PC-9 (cell line): Measurements from ENCODE around the gene FICD. TPM values are rescaled to one million over a fixed set of nuclear protein-coding genes. Genes with fewer than 3 reads are reported as not detected.

Experiments
- Bru-seq: library from RNA; stranded (reverse); fragments of 400-500 nt; gene quantifications from one replicate; lab custom pipeline; 2021; lab: Mats Ljungman, UMichigan
- BruChase-seq, 2 experiments: library from RNA; stranded (reverse); fragments of 400-500 nt; gene quantifications; one replicate each; lab custom pipeline; 2021; lab: Mats Ljungman, UMichigan
- BruUV-seq: library from RNA; stranded (reverse); fragments of 400-500 nt; replicated peaks from 2 replicates; lab custom pipeline; 2021; lab: Mats Ljungman, UMichigan
- CTCF ChIA-PET: fragments of 300-600 bp; sonication (Branson Sonifier 250); formaldehyde crosslinking; loops from one replicate; lab custom pipeline; 2022; ENCODE audit warnings: antibody characterized with exemption; lab: Charles Lee
- POLR2A ChIA-PET: fragments of 300-600 bp; sonication (Branson Sonifier 250); formaldehyde crosslinking; loops from one replicate; lab custom pipeline; 2022; ENCODE audit warnings: antibody characterized with exemption; ENCODE audit not compliant: unreplicated experiment; lab: Charles Lee
- DNase-seq, 2 experiments: peaks; one replicate each; pipeline versions ENCODE4 v3.0.0 to v3.0.0-alpha.2; 2015 to 2022; ENCODE audit warnings: mixed read lengths in 1 of 2
- H2AFZ ChIP-seq: fragments of 200-600 bp; sonication (generic); 2 replicates; pipeline ENCODE4 v1.8.1; 2017; ENCODE audit warnings: antibody characterized with exemption
- H3F3A ChIP-seq: fragments of 200-600 bp; sonication (generic); 2 replicates; pipeline ENCODE4 v1.8.1; 2017; ENCODE audit warnings: antibody characterized with exemption, mild to moderate bottlenecking, low read depth; ENCODE audit not compliant: insufficient read depth
- H3K27ac ChIP-seq: fragments of 200-600 bp; sonication (generic); 2 replicates; pipeline ENCODE4 v1.6.1; 2016; ENCODE audit warnings: mixed run types
- H3K27me3 ChIP-seq: fragments of 200-600 bp; sonication (generic); 2 replicates; pipeline ENCODE4 v1.6.1; 2016; ENCODE audit warnings: low read depth, mixed run types; ENCODE audit not compliant: insufficient read depth
- H3K36me3 ChIP-seq: fragments of 200-600 bp; sonication (generic); 2 replicates; pipeline ENCODE4 v1.6.1; 2016; ENCODE audit warnings: low read depth, mixed run types
- H3K4me1 ChIP-seq: fragments of 200-600 bp; sonication (generic); replicated peaks from 2 replicates; pipeline ENCODE4 v1.6.1; 2016; ENCODE audit warnings: mixed run types; ENCODE audit not compliant: insufficient read depth
- H3K4me2 ChIP-seq: fragments of 200-600 bp; sonication (generic); 2 replicates; pipeline ENCODE4 v1.6.1; 2017; ENCODE audit warnings: mixed run types
- H3K4me3 ChIP-seq: fragments of 200-600 bp; sonication (generic); 2 replicates; pipeline ENCODE4 v1.6.1; 2016; ENCODE audit warnings: mixed run types
- H3K79me2 ChIP-seq: fragments of 200-600 bp; sonication (generic); 2 replicates; pipeline ENCODE4 v1.6.1; 2017; ENCODE audit warnings: low read depth, mixed run types
- H3K9me2 ChIP-seq: fragments of 200-600 bp; sonication (generic); 2 replicates; pipeline ENCODE4 v1.8.1; 2017; ENCODE audit warnings: mild to moderate bottlenecking; ENCODE audit not compliant: insufficient read depth
- H3K9me3 ChIP-seq: fragments of 200-600 bp; sonication (generic); 2 replicates; pipeline ENCODE4 v1.8.1; 2016; ENCODE audit warnings: low read depth; ENCODE audit not compliant: insufficient read depth
- H4K20me1 ChIP-seq: fragments of 200-600 bp; sonication (generic); 2 replicates; pipeline ENCODE4 v1.8.1; 2017; ENCODE audit not compliant: insufficient read depth
- EZH2 ChIP-seq: fragments of 200-600 bp; sonication (generic); IDR thresholded peaks from 2 replicates; pipeline ENCODE4 v1.8.0; 2017; ENCODE audit warnings: antibody characterized with exemption, low read depth
- intact Hi-C: fragments of 100-400 bp; cut with micrococcal nuclease; formaldehyde crosslinking; loops from one replicate; pipeline ENCODE4 v1.10.0; 2022; ENCODE audit not compliant: unreplicated experiment
- long read RNA-seq: library from polyadenylated mRNA; stranded (forward); transcript quantifications from one replicate; pipeline ENCODE4 v2.0.0, GENCODE V29; 2022
- total RNA-seq: library from RNA; stranded (reverse); gene quantifications from 2 replicates; pipeline ENCODE4 v1.2.3, GENCODE V29; 2021
- TF ChIP-seq, protein P1 (sequence below): fragments of 200-600 bp; sonication (generic); conservative IDR thresholded peaks from 2 replicates; pipeline ENCODE4 v1.6.1; 2017; ENCODE audit warnings: mixed run types, antibody characterized with exemption, mild to moderate bottlenecking, moderate library complexity

The FICD gene
- total RNA-seq (1.9 and 3.2 TPM in 2 replicates), Bru-seq, nascent RNA (percentile 47 among the genes with signal in this experiment), BruChase-seq, experiment 1, labeled RNA remaining after a 2-hour chase (percentile 53 among the genes with signal in this experiment), BruChase-seq, experiment 2, labeled RNA remaining after a 6-hour chase (percentile 31 among the genes with signal in this experiment)
- long read RNA-seq, transcript FICD-204 (3 exons, 3,347 nt): major isoform, 5 of 6 reads
- long read RNA-seq, partial matches to known transcripts: 0 of 6 reads
- long read RNA-seq, other reads (novel, unspliced or antisense): 1 of 6 reads

GRCh38 chr12:108514973-108515814 is at the start of gene FICD:
Gene FICD, plus strand, starts transcription at chr12:108515277. Its CDS starts 1,696 bp downstream, at chr12:108516973.
- intact Hi-C loops: loop anchor here (1.0 to 10.0 kb wide), 4 partner anchors 100 to 598 kb away; partner anchors contain the start of gene ALKBH2
- H2AFZ ChIP-seq: peak within 1 kb of the TSS; percentile 75

DNA sequence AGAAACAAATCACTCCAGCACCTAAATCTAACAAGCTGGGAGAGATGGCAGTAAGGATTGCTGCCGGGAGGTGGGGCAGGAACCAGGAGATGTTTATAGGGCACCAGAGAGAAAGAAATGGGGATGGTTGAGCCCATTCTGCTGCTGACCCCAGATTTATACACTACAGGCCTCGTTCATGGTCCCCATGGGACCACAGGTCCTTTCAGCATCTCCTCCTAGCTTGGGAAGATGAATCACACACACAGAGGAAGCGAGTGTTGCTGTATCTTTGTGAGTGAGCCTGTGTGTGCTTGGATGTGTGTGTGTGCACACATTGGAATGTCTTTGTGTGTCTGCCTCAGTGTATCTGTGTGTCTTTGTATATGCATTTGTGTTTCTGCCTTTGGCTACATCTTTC is 49.7 kb upstream of the FICD start:
- H3K9me2 ChIP-seq: no peaks in the 10 kb centered on the region
- no peaks in the 10 kb centered on the region for H3K79me2 ChIP-seq
- POLR2A ChIA-PET: no interaction called here
- H3F3A ChIP-seq: no peaks in the 10 kb centered on the region
- H4K20me1 ChIP-seq: no peaks in the 10 kb centered on the region
- intact Hi-C loops: no loop called here
- no TSS peak for BruUV-seq
- TF ChIP-seq, protein P1, sequence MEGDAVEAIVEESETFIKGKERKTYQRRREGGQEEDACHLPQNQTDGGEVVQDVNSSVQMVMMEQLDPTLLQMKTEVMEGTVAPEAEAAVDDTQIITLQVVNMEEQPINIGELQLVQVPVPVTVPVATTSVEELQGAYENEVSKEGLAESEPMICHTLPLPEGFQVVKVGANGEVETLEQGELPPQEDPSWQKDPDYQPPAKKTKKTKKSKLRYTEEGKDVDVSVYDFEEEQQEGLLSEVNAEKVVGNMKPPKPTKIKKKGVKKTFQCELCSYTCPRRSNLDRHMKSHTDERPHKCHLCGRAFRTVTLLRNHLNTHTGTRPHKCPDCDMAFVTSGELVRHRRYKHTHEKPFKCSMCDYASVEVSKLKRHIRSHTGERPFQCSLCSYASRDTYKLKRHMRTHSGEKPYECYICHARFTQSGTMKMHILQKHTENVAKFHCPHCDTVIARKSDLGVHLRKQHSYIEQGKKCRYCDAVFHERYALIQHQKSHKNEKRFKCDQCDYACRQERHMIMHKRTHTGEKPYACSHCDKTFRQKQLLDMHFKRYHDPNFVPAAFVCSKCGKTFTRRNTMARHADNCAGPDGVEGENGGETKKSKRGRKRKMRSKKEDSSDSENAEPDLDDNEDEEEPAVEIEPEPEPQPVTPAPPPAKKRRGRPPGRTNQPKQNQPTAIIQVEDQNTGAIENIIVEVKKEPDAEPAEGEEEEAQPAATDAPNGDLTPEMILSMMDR: no peak
- TF ChIP-seq EZH2: no peak
- H3K4me1 ChIP-seq: no peaks in the 10 kb centered on the region
- H2AFZ ChIP-seq: no peak overlapping the region
- no peak overlapping the region for H3K27ac ChIP-seq
- H3K4me2 ChIP-seq: no peak overlapping the region
- H3K27me3 ChIP-seq: peaks cover 42% of the 10 kb centered on the region
- no peak overlapping the region for H3K4me3 ChIP-seq
- H3K36me3 ChIP-seq: no peaks in the 10 kb centered on the region
- DNase-seq: no peak
- CTCF ChIA-PET: no interaction called here
- H3K9me3 ChIP-seq: no peaks in the 10 kb centered on the region

More at GRCh38 chr12:108514973-108515814, at the start of gene FICD:
- ChIA-PET POLR2A (no interaction called here), CTCF (interaction anchor here (0.6 kb wide), 1 partner anchor 129 kb away, joined by 4 read pairs; no protein-coding TSS in a partner anchor)
- Histone ChIP-seq H3K4me1 (peaks cover 11% of the 10 kb centered on the region; the same call in 1 of the 2 replicates), H3K79me2 (no peaks in the 10 kb centered on the region; the same call in 1 of the 2 replicates), H3K36me3 (peaks cover 4% of the 10 kb centered on the region), H3K27ac (0 out of 2 replicates have a peak within 1 kb of the TSS, but pooled peaks have one; percentile 23), H3K27me3 (no peaks in the 10 kb centered on the region), H3F3A (peaks cover 7% of the 10 kb centered on the region; the same call in 1 of the 2 replicates), H3K9me3 (no peaks in the 10 kb centered on the region), H3K9me2 (no peaks in the 10 kb centered on the region), H4K20me1 (peaks cover 7% of the 10 kb centered on the region; the same call in 1 of the 2 replicates), H3K4me3 (peak within 1 kb of the TSS; percentile 80), H3K4me2 (peak within 1 kb of the TSS; percentile 76)
- DNase-seq: peak; percentile 96 to 99
- TF ChIP-seq EZH2: no peak
- TF ChIP-seq, protein P1: no peak
- TSS peak; percentile 53 for BruUV-seq

DNA sequence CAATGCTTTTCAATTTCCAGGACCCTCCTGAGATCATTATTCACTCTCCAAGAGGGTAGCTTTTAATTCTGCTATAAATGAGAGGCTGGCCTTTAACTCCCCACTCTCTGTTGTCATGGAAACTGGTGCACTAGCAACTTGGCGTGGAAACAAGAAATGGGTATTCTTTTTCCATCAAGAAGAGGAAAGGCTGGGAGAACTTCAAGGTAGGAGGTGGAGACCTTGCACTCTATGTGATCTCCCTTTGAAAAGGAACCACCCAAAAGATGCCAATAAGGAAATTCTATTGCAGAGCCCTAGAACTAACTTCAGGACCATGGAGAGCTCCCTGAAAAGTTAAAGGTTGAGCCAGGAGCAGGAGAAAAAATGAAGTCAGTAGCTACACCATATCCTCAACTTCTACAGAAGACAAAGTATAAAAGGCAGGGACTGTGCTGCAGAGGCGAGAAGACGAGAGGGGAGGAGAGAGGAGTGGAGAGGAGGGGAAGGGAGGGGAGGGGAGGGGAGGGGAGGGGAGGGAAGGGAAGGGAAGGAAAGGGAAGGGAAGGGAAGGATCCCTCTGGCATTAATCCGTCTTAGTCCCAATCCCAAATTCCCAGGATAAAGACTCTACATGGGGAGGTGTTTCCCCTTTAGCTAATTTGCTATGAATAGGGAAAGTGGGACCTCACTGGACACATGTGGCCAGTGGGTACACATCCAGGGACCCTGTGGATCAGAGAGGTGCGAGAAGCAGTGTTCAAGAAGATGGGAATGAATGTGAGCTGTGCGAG is 46.7 kb upstream of the FICD start:
- Histone ChIP-seq H3K9me3 (no peaks in the 10 kb centered on the region), H4K20me1 (no peaks in the 10 kb centered on the region), H3K36me3 (no peaks in the 10 kb centered on the region), H3K27ac (no peak overlapping the region), H3K79me2 (no peaks in the 10 kb centered on the region), H3K9me2 (no peaks in the 10 kb centered on the region), H3K27me3 (peaks cover 36% of the 10 kb centered on the region), H3K4me2 (no peak overlapping the region), H3F3A (no peaks in the 10 kb centered on the region), H3K4me3 (no peak overlapping the region), H3K4me1 (no peaks in the 10 kb centered on the region), H2AFZ (no peak overlapping the region)
- BruUV-seq: no TSS peak
- DNase-seq: no peak
- TF ChIP-seq, protein P1: no peak
- TF ChIP-seq EZH2: no peak
- POLR2A ChIA-PET: no interaction called here
- intact Hi-C loops: no loop called here
- CTCF ChIA-PET: no interaction called here
